Caco-2 (cell line): ENCODE results near the gene DEFB123. TPM values are rescaled to one million over a fixed set of nuclear protein-coding genes. Genes with fewer than 3 reads are reported as not detected.

ENCODE experiments used
- BruUV-seq: library from RNA; stranded (reverse); fragments of 400-500 nt; replicated peaks from 2 replicates; lab custom pipeline; 2021; lab: Mats Ljungman, UMichigan
- CTCF ChIA-PET: fragments of 300-600 bp; sonication (Branson Sonifier 250); formaldehyde crosslinking; loops from one replicate; lab custom pipeline; 2022; ENCODE audit warnings: antibody characterized with exemption; lab: Charles Lee
- POLR2A ChIA-PET: fragments of 300-600 bp; sonication (Branson Sonifier 250); formaldehyde crosslinking; loops from one replicate; lab custom pipeline; 2022; ENCODE audit warnings: antibody characterized with exemption; lab: Charles Lee
- DNase-seq, 2 experiments: peaks; one replicate each; pipeline versions ENCODE4 v3.0.0 to v3.0.0-alpha.2; 2020 to 2022
- H3K27me3 ChIP-seq: replicated peaks from 2 replicates; pipeline ENCODE4 v1.6.0; 2011; ENCODE audit warnings: low read length; ENCODE audit not compliant: control insufficient read depth, insufficient read depth
- H3K36me3 ChIP-seq: 2 replicates; pipeline ENCODE4 v1.5.1; 2011; ENCODE audit warnings: low read length; ENCODE audit not compliant: control insufficient read depth, insufficient read depth
- H3K4me1 ChIP-seq: fragments of 250-450 bp; sonication (Bioruptor Pico); 2 replicates; pipeline ENCODE4 v1.5.1; 2020; ENCODE audit warnings: mild to moderate bottlenecking
- H3K4me3 ChIP-seq: 2 replicates; pipeline ENCODE4 v1.5.1; 2011; ENCODE audit warnings: low read depth, mild to moderate bottlenecking, control low read depth, low read length
- H3K9me3 ChIP-seq: fragments of 250-450 bp; sonication (Bioruptor Pico); 2 replicates; pipeline ENCODE4 v1.5.1; 2020; ENCODE audit warnings: mild to moderate bottlenecking, moderate library complexity
- H3K27ac Mint-ChIP-seq: one replicate; pipeline ENCODE4 v1.8.0; 2022; ENCODE audit warnings: mixed read lengths; ENCODE audit not compliant: unreplicated experiment
- H3K27me3 Mint-ChIP-seq: one replicate; pipeline ENCODE4 v1.8.0; 2022; ENCODE audit warnings: mixed read lengths; ENCODE audit not compliant: insufficient read depth, unreplicated experiment
- H3K36me3 Mint-ChIP-seq: one replicate; pipeline ENCODE4 v1.8.0; 2022; ENCODE audit warnings: mild to moderate bottlenecking, mixed read lengths; ENCODE audit not compliant: insufficient read depth, unreplicated experiment
- H3K4me1 Mint-ChIP-seq: one replicate; pipeline ENCODE4 v1.8.0; 2022; ENCODE audit warnings: low read depth, mixed read lengths; ENCODE audit not compliant: unreplicated experiment
- H3K4me3 Mint-ChIP-seq: one replicate; pipeline ENCODE4 v1.8.0; 2022; ENCODE audit warnings: mild to moderate bottlenecking, moderate library complexity, mixed read lengths; ENCODE audit not compliant: unreplicated experiment
- H3K9me3 Mint-ChIP-seq: one replicate; pipeline ENCODE4 v1.8.0; 2022; ENCODE audit warnings: mixed read lengths; ENCODE audit not compliant: unreplicated experiment
- intact Hi-C: fragments of 100-400 bp; cut with micrococcal nuclease; formaldehyde crosslinking; loops from one replicate; pipeline ENCODE4 v1.10.0; 2022; ENCODE audit not compliant: unreplicated experiment
- total RNA-seq: library from RNA; stranded (reverse); gene quantifications from 2 replicates; pipeline ENCODE4 v1.2.3, GENCODE V29; 2022
- TF ChIP-seq, protein P1 (sequence below), 2 experiments: fragments of 200-600 bp in 1 of 2; IDR thresholded peaks; 1 replicate in 1 of 2; 2 replicates in 1 of 2; pipeline versions ENCODE4 v1.5.1 to v1.8.0; 2011 to 2022; ENCODE audit warnings: antibody characterized with exemption in 1 of 2, control low read depth in 1 of 2, inconsistent platforms in 1 of 2, low read depth in 1 of 2, low read length in 1 of 2, mild to moderate bottlenecking in 1 of 2, moderate library complexity in 1 of 2; ENCODE audit not compliant: insufficient read depth in 1 of 2, severe bottlenecking in 1 of 2, unreplicated experiment in 1 of 2

DEFB123 gene
- total RNA-seq, 1 experiment from 2014 or later, result not detected

DNA sequence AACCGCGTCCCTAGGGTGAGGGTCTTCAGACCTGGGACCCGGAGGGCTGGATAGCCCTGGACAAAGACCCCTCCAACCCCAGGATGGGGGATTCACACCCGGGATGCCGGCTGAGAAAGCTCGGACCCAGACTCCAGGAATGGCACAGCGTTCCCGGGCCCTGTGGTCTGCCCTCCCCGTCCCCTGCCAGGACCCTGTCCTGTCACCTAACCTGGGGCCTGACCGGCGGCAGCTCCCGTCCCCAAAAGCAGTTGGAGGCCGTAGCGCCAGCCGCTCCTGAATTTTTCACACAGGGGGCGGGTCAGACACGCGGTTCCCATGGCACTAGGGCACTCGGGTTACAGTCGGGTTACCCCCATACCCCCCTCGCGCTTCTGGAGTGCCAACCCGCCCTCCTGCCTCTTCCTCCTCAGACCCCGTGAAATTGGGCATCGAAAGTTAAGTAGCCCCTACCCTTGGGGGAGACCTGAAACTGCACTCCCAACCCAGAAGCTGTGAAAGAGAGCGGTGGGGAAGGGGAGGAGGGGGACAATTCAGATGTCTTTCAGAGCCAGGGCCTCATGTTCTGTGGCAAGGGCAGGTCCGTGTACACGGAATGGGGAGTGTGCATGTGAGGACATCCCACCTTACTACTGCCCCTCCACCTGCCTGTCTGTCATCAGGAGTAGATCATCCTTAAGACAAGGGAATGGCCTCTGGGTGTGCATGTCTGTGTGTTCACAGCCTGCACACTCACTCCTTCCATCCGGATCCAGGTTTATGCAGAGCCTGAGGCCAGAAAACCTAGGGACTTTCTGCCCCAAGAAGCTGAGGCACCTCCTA, 35.3 kb downstream of the DEFB123 start:
- H3K4me1 Mint-ChIP-seq, result no peaks in the 10 kb centered on the region
- peaks cover 22% of the 10 kb centered on the region for H3K27me3 Mint-ChIP-seq
- peaks cover 7% of the 10 kb centered on the region; the same call in 1 of the 2 replicates for H3K4me1 ChIP-seq
- ChIA-PET CTCF (interaction anchor here (1.4 kb wide), 1 partner anchor 28 kb away, joined by 7 read pairs; no protein-coding TSS in a partner anchor), POLR2A (no interaction called here)
- peaks cover 10% of the 10 kb centered on the region for H3K9me3 ChIP-seq
- no peak for DNase-seq
- H3K4me3 ChIP-seq, result no peak overlapping the region
- TF ChIP-seq, protein P1, sequence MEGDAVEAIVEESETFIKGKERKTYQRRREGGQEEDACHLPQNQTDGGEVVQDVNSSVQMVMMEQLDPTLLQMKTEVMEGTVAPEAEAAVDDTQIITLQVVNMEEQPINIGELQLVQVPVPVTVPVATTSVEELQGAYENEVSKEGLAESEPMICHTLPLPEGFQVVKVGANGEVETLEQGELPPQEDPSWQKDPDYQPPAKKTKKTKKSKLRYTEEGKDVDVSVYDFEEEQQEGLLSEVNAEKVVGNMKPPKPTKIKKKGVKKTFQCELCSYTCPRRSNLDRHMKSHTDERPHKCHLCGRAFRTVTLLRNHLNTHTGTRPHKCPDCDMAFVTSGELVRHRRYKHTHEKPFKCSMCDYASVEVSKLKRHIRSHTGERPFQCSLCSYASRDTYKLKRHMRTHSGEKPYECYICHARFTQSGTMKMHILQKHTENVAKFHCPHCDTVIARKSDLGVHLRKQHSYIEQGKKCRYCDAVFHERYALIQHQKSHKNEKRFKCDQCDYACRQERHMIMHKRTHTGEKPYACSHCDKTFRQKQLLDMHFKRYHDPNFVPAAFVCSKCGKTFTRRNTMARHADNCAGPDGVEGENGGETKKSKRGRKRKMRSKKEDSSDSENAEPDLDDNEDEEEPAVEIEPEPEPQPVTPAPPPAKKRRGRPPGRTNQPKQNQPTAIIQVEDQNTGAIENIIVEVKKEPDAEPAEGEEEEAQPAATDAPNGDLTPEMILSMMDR (IDR thresholded peaks at IDR 0.05; ENCODE audit: insufficient read depth in 1 of 2, low read depth in 1 of 2, low read length in 1 of 2, severe bottlenecking in 1 of 2, unreplicated experiment in 1 of 2), result no peak
- no peak overlapping the region for H3K27ac Mint-ChIP-seq
- no peaks in the 10 kb centered on the region for H3K27me3 ChIP-seq
- no peaks in the 10 kb centered on the region for H3K36me3 ChIP-seq
- intact Hi-C loops, result no loop called here
- H3K36me3 Mint-ChIP-seq, result peaks cover 6% of the 10 kb centered on the region
- H3K4me3 Mint-ChIP-seq, result no peak overlapping the region
- BruUV-seq, result no TSS peak
- peaks cover 10% of the 10 kb centered on the region for H3K9me3 Mint-ChIP-seq

DNA sequence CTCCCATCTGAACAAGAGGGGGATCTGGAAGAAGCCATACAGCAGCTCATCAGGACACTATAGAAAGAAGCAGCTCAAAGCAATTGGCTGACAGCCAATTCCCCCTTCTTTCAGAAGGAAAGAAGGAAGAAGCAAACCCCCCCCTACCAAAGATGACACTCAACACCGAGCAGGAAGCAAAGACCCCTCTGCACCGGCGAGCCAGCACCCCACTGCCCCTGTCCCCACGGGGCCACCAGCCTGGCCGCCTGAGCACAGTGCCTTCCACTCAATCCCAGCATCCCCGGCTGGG, 35.8 kb downstream of the DEFB123 start:
- H3K4me1 Mint-ChIP-seq, result no peaks in the 10 kb centered on the region
- H3K27me3 ChIP-seq, result no peaks in the 10 kb centered on the region
- POLR2A ChIA-PET, result no interaction called here
- H3K9me3 Mint-ChIP-seq, result peaks cover 10% of the 10 kb centered on the region
- TF ChIP-seq, protein P1 (IDR thresholded peaks at IDR 0.05; ENCODE audit: insufficient read depth in 1 of 2, low read depth in 1 of 2, low read length in 1 of 2, severe bottlenecking in 1 of 2, unreplicated experiment in 1 of 2), result no peak
- intact Hi-C loops, result no loop called here
- no peaks in the 10 kb centered on the region for H3K36me3 ChIP-seq
- H3K27me3 Mint-ChIP-seq, result peaks cover 23% of the 10 kb centered on the region
- DNase-seq, result no peak
- H3K9me3 ChIP-seq, result peaks cover 10% of the 10 kb centered on the region
- peaks cover 7% of the 10 kb centered on the region; the same call in 1 of the 2 replicates for H3K4me1 ChIP-seq
- H3K4me3 Mint-ChIP-seq, result no peak overlapping the region
- no TSS peak for BruUV-seq
- H3K27ac Mint-ChIP-seq, result no peak overlapping the region
- H3K36me3 Mint-ChIP-seq, result peaks cover 6% of the 10 kb centered on the region
- CTCF ChIA-PET, result interaction anchor here (1.4 kb wide), 1 partner anchor 27 kb away, joined by 7 read pairs; no protein-coding TSS in a partner anchor
- H3K4me3 ChIP-seq, result no peak overlapping the region

DNA sequence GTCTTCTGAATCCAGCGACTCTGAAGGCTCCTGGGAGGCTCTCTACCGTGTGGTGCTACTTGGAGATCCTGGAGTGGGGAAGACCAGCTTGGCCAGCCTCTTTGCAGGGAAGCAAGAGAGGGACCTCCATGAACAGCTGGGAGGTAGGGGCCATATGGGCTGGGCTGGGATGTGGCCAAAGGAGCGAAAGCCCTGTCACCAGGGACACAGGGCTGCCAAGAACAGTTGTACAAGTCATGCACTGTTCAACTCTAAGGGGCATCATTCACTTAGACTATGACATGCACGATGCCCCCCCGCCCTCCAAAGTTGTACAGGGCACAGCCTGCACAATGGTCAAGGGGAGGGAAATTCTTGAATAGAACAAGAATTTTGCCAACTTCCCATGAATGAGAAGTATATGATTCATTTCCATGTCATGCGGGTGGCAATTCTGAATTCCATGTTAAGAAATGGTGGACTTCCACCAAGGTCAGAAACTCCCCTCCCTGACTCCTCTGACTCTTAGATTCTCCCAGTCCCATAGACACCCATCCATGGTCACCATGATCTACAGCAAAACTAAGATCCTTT, 36.3 kb downstream of the DEFB123 start:
- peaks cover 10% of the 10 kb centered on the region for H3K9me3 Mint-ChIP-seq
- H3K27me3 Mint-ChIP-seq, result peaks cover 25% of the 10 kb centered on the region
- peaks cover 6% of the 10 kb centered on the region for H3K36me3 Mint-ChIP-seq
- no peaks in the 10 kb centered on the region for H3K4me1 Mint-ChIP-seq
- H3K27me3 ChIP-seq, result no peaks in the 10 kb centered on the region
- no peak for DNase-seq
- no peak overlapping the region for H3K27ac Mint-ChIP-seq
- intact Hi-C loops, result no loop called here
- POLR2A ChIA-PET, result no interaction called here
- H3K4me3 ChIP-seq, result no peak overlapping the region
- peaks cover 7% of the 10 kb centered on the region; the same call in 1 of the 2 replicates for H3K4me1 ChIP-seq
- no TSS peak for BruUV-seq
- H3K9me3 ChIP-seq, result peaks cover 10% of the 10 kb centered on the region
- no peak overlapping the region for H3K4me3 Mint-ChIP-seq
- H3K36me3 ChIP-seq, result no peaks in the 10 kb centered on the region
- TF ChIP-seq, protein P1 (IDR thresholded peaks at IDR 0.05; ENCODE audit: insufficient read depth in 1 of 2, low read depth in 1 of 2, low read length in 1 of 2, severe bottlenecking in 1 of 2, unreplicated experiment in 1 of 2), result no peak
- CTCF ChIA-PET, result no interaction called here
